Measurements from ENCODE around the gene CNN1. TPM values are rescaled to one million over a fixed set of nuclear protein-coding genes. Genes with fewer than 3 reads are reported as not detected.

Gene CNN1
- total RNA-seq, 4 donors from 2014 or later, result 2,283 to 3,774 (median 3,072) TPM

DNA sequence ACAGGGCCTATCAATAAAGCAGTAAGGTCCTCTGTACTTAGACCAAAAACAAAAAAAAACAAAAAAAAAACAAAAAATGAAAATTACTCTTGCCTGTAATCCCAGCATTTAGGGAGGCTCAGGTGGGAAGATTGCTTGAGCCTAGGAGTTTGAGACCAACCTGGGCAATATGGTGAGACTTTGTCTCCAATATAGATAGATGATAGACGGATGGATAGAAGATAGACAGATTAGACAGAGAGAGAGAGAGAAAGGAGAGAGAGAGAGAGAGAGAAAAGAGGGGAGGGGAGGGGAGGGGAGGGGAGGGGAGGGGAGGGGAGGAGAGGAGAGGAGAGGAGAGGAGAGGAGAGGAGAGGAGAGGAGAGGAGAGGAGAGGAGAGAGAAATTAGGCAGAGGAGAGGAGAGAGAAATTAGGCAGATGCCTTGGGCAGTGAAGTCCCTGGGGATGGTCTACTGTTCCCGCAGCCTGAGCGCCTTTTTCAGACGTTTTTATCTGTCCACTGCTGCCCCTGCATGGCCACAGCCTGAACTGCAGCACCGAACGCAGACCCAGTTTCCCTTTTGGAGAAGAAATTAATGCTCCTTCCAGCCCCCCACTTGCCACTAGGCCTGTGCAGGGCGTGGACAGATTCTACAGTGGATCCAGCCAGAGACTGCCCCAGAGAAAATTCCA is 48.8 kb downstream of the CNN1 start:
- H3K9me3 ChIP-seq, result no peaks in the 10 kb centered on the region
- no peaks in the 10 kb centered on the region for H3K36me3 ChIP-seq
- ATAC-seq, result peak; percentile 87
- H3K4me1 ChIP-seq, result peaks cover 0 to 6% (median 0%) of the 10 kb centered on the region in 3 donors
- 0% methylated on average over 6 to 7 of the region's 7 CpGs for WGBS, 2 donors (ENCODE audit: low coverage in 1 of 2)
- no peaks in the 10 kb centered on the region for H3K27me3 ChIP-seq
- no peak overlapping the region for H3K4me3 ChIP-seq
- peak overlapping the region in 1 of 4 donors; percentile 15 for H3K27ac ChIP-seq
- TF ChIP-seq POLR2A (IDR thresholded peaks at IDR 0.05), result no peak
- TF ChIP-seq, protein P1, sequence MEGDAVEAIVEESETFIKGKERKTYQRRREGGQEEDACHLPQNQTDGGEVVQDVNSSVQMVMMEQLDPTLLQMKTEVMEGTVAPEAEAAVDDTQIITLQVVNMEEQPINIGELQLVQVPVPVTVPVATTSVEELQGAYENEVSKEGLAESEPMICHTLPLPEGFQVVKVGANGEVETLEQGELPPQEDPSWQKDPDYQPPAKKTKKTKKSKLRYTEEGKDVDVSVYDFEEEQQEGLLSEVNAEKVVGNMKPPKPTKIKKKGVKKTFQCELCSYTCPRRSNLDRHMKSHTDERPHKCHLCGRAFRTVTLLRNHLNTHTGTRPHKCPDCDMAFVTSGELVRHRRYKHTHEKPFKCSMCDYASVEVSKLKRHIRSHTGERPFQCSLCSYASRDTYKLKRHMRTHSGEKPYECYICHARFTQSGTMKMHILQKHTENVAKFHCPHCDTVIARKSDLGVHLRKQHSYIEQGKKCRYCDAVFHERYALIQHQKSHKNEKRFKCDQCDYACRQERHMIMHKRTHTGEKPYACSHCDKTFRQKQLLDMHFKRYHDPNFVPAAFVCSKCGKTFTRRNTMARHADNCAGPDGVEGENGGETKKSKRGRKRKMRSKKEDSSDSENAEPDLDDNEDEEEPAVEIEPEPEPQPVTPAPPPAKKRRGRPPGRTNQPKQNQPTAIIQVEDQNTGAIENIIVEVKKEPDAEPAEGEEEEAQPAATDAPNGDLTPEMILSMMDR (IDR thresholded peaks at IDR 0.05), result peak in 3 of 4 experiments; percentile 88 to 94 (median 93)

DNA sequence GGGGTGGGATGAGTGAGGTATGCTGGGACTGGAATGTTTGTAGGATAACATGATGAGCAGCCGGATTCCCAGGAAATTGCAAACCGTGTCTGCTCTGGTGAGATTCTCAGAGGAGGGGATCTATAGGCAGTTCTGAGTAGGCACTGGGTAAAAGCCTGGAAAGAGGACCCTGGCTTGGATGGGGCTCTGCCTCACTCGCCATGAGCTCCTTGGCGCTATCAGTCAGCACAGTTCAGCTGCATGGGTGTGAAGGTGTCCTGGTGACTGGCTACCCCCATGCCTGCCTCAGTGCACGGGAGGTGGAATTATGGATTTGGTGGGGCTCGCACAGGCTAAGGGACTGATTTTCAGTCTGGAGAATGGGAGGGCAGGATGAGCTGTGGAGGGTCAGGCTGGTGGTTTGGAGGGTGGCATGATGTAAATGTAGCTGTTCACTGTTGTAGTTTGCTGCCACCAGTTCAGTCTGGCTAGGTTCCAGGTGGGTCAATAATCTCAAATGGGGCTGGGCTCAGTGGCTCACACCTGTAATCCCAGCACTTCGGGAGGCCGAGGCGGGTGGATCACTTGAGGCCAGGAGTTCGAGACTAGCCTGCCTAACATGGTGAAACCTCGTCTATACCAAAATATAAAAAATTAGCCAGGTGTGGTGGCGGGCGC is 49.5 kb downstream of the CNN1 start:
- peaks cover 0 to 6% (median 0%) of the 10 kb centered on the region in 3 donors for H3K4me1 ChIP-seq
- H3K36me3 ChIP-seq, result no peaks in the 10 kb centered on the region
- no peaks in the 10 kb centered on the region for H3K27me3 ChIP-seq
- H3K27ac ChIP-seq, result peak overlapping the region in 1 of 4 donors; percentile 15
- ATAC-seq, result peak; percentile 34
- no peak overlapping the region for H3K4me3 ChIP-seq
- TF ChIP-seq POLR2AphosphoS5 (IDR thresholded peaks at IDR 0.05), result no peak
- TF ChIP-seq, protein P1 (IDR thresholded peaks at IDR 0.05), result peak in 1 of 4 experiments; percentile 1
- H3K9me3 ChIP-seq, result no peaks in the 10 kb centered on the region
- WGBS, 2 donors (ENCODE audit: low coverage in 1 of 2), result 60 to 82% methylated on average over 3 to 8 of the region's 13 CpGs

DNA sequence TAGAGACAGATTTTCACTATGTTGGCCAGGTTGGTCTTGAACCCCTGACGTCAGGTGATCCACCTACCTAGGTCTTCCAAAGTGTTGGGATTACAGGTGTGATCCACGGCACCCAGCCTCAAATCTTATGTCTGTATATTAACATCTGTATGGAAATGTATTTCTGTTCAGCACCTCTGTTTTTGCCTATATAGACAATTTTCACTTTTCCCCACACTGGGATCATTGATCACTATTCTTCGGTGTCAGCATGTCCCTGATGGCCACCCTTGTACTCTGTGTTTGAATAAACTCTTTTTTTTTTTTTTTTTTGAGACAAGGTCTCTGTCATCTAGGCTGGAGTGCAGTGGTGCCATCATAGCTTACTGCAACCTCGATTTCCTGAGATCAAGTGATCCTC is 55.4 kb downstream of the CNN1 start:
- Histone ChIP-seq H3K27me3 (no peaks in the 10 kb centered on the region), H3K4me1 (peaks cover 0 to 22% (median 7%) of the 10 kb centered on the region in 3 donors), H3K27ac (no peak overlapping the region), H3K4me3 (no peak overlapping the region), H3K36me3 (no peaks in the 10 kb centered on the region), H3K9me3 (no peaks in the 10 kb centered on the region)
- 76 to 90% methylated on average over 3 to 4 of the region's 4 CpGs for WGBS, 2 donors (ENCODE audit: low coverage in 1 of 2)
- no peak for ATAC-seq
- TF ChIP-seq POLR2A (IDR thresholded peaks at IDR 0.05), result no peak
- TF ChIP-seq, protein P1 (IDR thresholded peaks at IDR 0.05), result no peak
- TF ChIP-seq POLR2AphosphoS5 (IDR thresholded peaks at IDR 0.05), result no peak
- no peak for TF ChIP-seq EP300 (IDR thresholded peaks at IDR 0.05)

DNA sequence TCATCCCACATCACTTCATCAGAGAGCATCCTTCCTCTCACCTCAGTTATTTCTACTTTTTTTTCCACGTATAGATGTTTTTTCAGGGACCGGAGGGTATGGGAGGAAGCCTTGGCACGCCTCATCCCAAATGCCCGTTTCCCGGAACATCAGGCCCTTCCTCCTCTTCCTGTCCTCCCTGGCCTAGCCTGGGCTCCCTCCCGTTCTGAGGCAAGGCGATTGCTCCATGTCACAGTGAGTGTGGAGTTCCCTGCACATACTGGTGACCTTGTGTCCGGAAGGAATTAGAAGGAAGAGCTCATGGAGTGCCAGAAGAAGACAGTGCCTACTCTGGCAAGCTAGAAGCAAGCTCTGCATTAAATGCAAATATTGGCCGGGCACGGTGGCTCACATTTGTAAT is 57.5 kb downstream of the CNN1 start:
- TF ChIP-seq POLR2A (IDR thresholded peaks at IDR 0.05), result no peak
- TF ChIP-seq EP300 (IDR thresholded peaks at IDR 0.05), result no peak
- TF ChIP-seq POLR2AphosphoS5 (IDR thresholded peaks at IDR 0.05), result no peak
- TF ChIP-seq, protein P1 (IDR thresholded peaks at IDR 0.05), result no peak
- WGBS, 2 donors (ENCODE audit: low coverage in 1 of 2), result 87 to 90% methylated on average over 3 to 5 of the region's 10 CpGs
- no peaks in the 10 kb centered on the region for H3K9me3 ChIP-seq
- no peak for ATAC-seq
- H3K27ac ChIP-seq, result peak overlapping the region in 2 of 4 donors; percentile 89 to 94
- H3K27me3 ChIP-seq, result no peaks in the 10 kb centered on the region
- H3K4me1 ChIP-seq, result peaks cover 0 to 41% (median 7%) of the 10 kb centered on the region in 3 donors
- H3K36me3 ChIP-seq, result no peaks in the 10 kb centered on the region
- no peak overlapping the region for H3K4me3 ChIP-seq
